RWPE2 (cell line): ENCODE data around the gene RNF130.

Source experiments
- ATAC-seq: fragments of 200-7000 bp; cut with Tn5 transposase; 3 replicates; pipeline ENCODE4 v1.9.1; 2021; ENCODE audit warnings: low read depth
- DNase-seq: peaks from one replicate; pipeline ENCODE4 v3.0.0-alpha.2; 2020; ENCODE audit warnings: low spot score
- H3K27ac ChIP-seq: fragments of 450-650 bp; 2 replicates; pipeline ENCODE4 v1.5.1; 2017; ENCODE audit warnings: mild to moderate bottlenecking; ENCODE audit not compliant: poor library complexity, severe bottlenecking
- H3K27me3 ChIP-seq: fragments of 250-450 bp; sonication (Bioruptor Pico); 2 replicates; pipeline ENCODE4 v1.5.1; 2021; ENCODE audit warnings: mild to moderate bottlenecking, moderate library complexity; ENCODE audit not compliant: insufficient read depth, poor library complexity, severe bottlenecking
- H3K36me3 ChIP-seq: fragments of 250-450 bp; sonication (Bioruptor Pico); 2 replicates; pipeline ENCODE4 v1.5.1; 2020; ENCODE audit warnings: low read depth, mild to moderate bottlenecking, moderate library complexity
- H3K4me1 ChIP-seq: fragments of 250-450 bp; sonication (Bioruptor Pico); 2 replicates; pipeline ENCODE4 v1.5.1; 2021; ENCODE audit warnings: mild to moderate bottlenecking, moderate library complexity; ENCODE audit not compliant: insufficient read depth, poor library complexity, severe bottlenecking
- H3K4me3 ChIP-seq: fragments of 250-450 bp; sonication (Bioruptor Pico); 2 replicates; pipeline ENCODE4 v1.5.1; 2021; ENCODE audit warnings: mild to moderate bottlenecking, moderate library complexity; ENCODE audit not compliant: severe bottlenecking
- H3K9me3 ChIP-seq: fragments of 250-450 bp; sonication (Bioruptor Pico); 2 replicates; pipeline ENCODE4 v1.5.1; 2021; ENCODE audit warnings: mild to moderate bottlenecking, moderate library complexity; ENCODE audit not compliant: severe bottlenecking
- TF ChIP-seq, protein P1 (sequence below): fragments of 450-650 bp; IDR thresholded peaks from one replicate; pipeline ENCODE4 v1.5.1; 2017; ENCODE audit warnings: mild to moderate bottlenecking, moderate library complexity; ENCODE audit not compliant: poor library complexity, severe bottlenecking

RNF130 gene

DNA sequence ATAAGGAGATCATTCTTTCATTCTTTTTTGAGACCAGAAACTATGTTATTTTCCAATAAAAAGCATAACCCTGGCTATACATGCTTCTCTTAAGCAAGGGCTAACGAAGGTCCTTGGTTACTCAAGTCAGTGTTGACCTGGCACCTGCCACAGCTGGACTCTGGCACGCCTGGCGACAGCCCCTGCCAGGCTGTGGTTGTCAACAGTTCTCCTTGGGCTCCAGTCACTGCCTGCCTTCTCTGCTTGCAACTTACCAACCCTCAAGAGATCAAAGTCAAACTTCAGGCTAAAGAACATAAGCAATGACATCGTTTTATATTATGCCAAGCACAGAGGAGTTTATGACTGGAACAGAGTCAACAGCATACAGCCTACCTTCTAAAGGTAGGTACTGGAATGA, 102.4 kb downstream of the RNF130 start:
- Histone ChIP-seq H3K27me3 (no peaks in the 10 kb centered on the region), H3K36me3 (no peaks in the 10 kb centered on the region), H3K27ac (no peak overlapping the region), H3K4me3 (no peak overlapping the region), H3K9me3 (no peaks in the 10 kb centered on the region), H3K4me1 (no peaks in the 10 kb centered on the region)
- TF ChIP-seq, protein P1, sequence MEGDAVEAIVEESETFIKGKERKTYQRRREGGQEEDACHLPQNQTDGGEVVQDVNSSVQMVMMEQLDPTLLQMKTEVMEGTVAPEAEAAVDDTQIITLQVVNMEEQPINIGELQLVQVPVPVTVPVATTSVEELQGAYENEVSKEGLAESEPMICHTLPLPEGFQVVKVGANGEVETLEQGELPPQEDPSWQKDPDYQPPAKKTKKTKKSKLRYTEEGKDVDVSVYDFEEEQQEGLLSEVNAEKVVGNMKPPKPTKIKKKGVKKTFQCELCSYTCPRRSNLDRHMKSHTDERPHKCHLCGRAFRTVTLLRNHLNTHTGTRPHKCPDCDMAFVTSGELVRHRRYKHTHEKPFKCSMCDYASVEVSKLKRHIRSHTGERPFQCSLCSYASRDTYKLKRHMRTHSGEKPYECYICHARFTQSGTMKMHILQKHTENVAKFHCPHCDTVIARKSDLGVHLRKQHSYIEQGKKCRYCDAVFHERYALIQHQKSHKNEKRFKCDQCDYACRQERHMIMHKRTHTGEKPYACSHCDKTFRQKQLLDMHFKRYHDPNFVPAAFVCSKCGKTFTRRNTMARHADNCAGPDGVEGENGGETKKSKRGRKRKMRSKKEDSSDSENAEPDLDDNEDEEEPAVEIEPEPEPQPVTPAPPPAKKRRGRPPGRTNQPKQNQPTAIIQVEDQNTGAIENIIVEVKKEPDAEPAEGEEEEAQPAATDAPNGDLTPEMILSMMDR: no peak
- DNase-seq (no peak), ATAC-seq (no peak)

DNA sequence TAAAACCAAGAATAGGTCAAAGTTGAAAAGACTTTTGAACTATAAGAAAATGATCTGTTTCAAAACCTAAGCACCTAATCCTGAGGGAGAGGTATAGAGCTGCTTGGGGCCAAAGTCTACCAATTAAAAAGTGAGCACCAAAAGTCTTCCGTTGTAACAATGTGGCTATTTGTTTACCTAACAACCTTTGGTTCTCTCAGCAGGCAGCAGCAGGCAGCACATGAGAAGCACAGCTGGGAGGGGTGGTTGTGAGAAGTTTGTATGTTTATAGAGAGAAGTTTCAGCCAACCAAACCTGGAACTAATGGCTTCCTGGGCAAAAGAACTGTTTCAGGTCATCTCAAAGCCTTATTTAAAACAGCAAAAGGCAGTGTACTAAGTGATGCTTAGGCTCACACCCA, 104.1 kb downstream of the RNF130 start:
- no peaks in the 10 kb centered on the region for H3K27me3 ChIP-seq
- TF ChIP-seq, protein P1: no peak
- H3K4me3 ChIP-seq: no peak overlapping the region
- no peaks in the 10 kb centered on the region for H3K4me1 ChIP-seq
- DNase-seq (no peak), ATAC-seq (no peak)
- no peaks in the 10 kb centered on the region for H3K9me3 ChIP-seq
- H3K36me3 ChIP-seq: no peaks in the 10 kb centered on the region
- H3K27ac ChIP-seq: no peak overlapping the region

DNA sequence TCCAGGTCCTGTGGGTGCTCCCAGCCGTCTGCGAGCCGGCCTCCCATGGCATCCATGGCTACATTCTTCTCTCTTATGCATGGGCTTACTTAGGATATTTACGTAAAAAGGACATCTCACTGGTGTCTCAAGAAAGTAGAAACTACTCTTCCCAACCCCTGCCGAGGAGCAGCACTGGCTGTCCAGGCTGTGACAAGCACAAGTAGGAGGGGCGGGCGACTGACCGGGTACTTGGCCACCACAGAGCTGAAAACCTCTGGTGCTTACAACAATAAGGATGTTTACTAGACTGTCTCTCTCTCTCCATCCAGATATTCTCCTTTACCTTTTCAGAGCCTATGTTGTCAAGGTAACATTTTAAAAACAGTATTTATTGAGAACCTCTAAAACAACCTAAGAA, 107.5 kb downstream of the RNF130 start:
- H3K4me3 ChIP-seq: no peak overlapping the region
- no peaks in the 10 kb centered on the region for H3K4me1 ChIP-seq
- no peaks in the 10 kb centered on the region for H3K9me3 ChIP-seq
- TF ChIP-seq, protein P1: no peak
- no peaks in the 10 kb centered on the region for H3K27me3 ChIP-seq
- DNase-seq (no peak), ATAC-seq (no peak)
- no peaks in the 10 kb centered on the region for H3K36me3 ChIP-seq
- H3K27ac ChIP-seq: no peak overlapping the region

DNA sequence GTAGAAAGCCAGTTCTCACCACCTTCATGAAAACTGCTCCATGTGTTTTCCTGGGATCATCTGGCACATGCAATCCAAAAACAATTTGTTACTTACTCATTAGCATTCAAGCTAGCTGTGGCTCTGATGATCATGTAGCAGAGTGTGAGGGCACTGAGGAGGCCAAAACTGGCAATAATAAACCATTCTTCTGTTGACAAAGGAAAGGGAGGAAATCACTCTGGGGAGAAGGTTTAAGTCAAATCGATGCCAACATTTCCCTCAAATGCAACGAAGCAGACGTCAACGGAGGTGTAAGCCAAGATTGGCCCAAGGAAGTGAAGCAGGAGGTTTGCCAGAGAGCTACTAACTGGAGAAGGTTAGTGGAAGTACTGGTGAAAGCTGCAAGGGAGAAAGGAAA, 108.2 kb downstream of the RNF130 start:
- ATAC-seq (no peak), DNase-seq (no peak)
- Histone ChIP-seq H3K4me3 (no peak overlapping the region), H3K27ac (no peak overlapping the region), H3K9me3 (no peaks in the 10 kb centered on the region), H3K36me3 (no peaks in the 10 kb centered on the region), H3K27me3 (no peaks in the 10 kb centered on the region), H3K4me1 (no peaks in the 10 kb centered on the region)
- TF ChIP-seq, protein P1: no peak

DNA sequence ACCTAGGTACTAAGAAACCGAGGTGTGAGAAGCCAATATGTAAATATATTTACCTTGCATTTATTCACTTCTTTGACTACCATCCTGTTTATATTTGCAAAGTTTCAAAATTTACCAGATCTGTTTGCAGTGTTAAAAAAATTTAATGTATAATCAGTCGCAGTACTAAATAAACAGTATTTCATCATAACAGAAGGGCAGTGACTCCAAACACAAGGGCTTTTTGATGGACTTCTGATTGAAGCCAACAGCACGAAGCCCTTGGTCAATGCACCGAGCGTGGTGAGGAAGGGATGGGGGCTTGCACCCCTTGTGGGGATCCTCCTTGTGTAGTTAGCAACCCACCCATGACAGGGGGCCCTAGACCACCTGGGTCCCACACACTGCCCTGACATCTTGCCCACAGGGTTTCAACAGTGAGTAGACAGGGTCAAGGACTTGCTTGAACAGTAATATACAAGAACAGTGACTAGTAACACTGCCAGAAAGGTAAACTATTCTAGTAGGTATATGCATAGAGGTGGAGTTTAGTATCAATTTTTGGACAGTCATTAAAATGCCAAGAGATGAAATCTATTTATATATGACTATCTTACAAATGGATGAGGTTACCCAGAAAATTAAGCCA, 111.2 kb downstream of the RNF130 start:
- DNase-seq (no peak), ATAC-seq (no peak)
- Histone ChIP-seq H3K27me3 (no peaks in the 10 kb centered on the region), H3K4me3 (no peak overlapping the region), H3K9me3 (no peaks in the 10 kb centered on the region), H3K36me3 (no peaks in the 10 kb centered on the region), H3K27ac (no peak overlapping the region), H3K4me1 (no peaks in the 10 kb centered on the region)
- TF ChIP-seq, protein P1: no peak
